Panc1 (cell line): ENCODE measurements around the gene CDK19. TPM values are rescaled to one million over a fixed set of nuclear protein-coding genes. Genes with fewer than 3 reads are reported as not detected.

Experiments
- ATAC-seq: fragments of 200-7000 bp; cut with Tn5 transposase; 2 replicates; pipeline ENCODE4 v1.9.1; 2020; ENCODE audit warnings: mild to moderate bottlenecking, moderate library complexity
- BruUV-seq: library from RNA; stranded (reverse); fragments of 400-500 nt; replicated peaks from 2 replicates; lab custom pipeline; 2021; lab: Mats Ljungman, UMichigan
- CTCF ChIA-PET: fragments of 300-600 bp; sonication (Branson Sonifier 250); formaldehyde crosslinking; loops from one replicate; lab custom pipeline; 2022; ENCODE audit warnings: antibody characterized with exemption; lab: Charles Lee
- POLR2A ChIA-PET: fragments of 300-600 bp; sonication (Branson Sonifier 250); formaldehyde crosslinking; loops from one replicate; lab custom pipeline; 2022; ENCODE audit warnings: antibody characterized with exemption; lab: Charles Lee
- DNase-seq: peaks from one replicate; pipeline ENCODE4 v3.0.0-alpha.2; 2010; ENCODE audit warnings: low read depth, low spot score
- H3K27ac ChIP-seq: 2 replicates; pipeline ENCODE4 v1.5.1; 2011; ENCODE audit warnings: mild to moderate bottlenecking, low read length, inconsistent platforms
- H3K27me3 ChIP-seq: fragments of 200-500 bp; sonication (Bioruptor generic); 2 replicates; pipeline ENCODE4 v1.6.0; 2014; ENCODE audit warnings: low read length, inconsistent platforms; ENCODE audit not compliant: control insufficient read depth, insufficient read depth
- H3K36me3 ChIP-seq: fragments of 200-500 bp; sonication (Bioruptor generic); 2 replicates; pipeline ENCODE4 v1.5.1; 2014; ENCODE audit warnings: inconsistent platforms, mild to moderate bottlenecking, low read length, moderate library complexity; ENCODE audit not compliant: control insufficient read depth, insufficient read depth
- H3K4me1 ChIP-seq: 2 replicates; pipeline ENCODE4 v1.5.1; 2011; ENCODE audit warnings: inconsistent platforms, mild to moderate bottlenecking, low read length, moderate library complexity; ENCODE audit not compliant: control insufficient read depth, insufficient read depth
- H3K4me3 ChIP-seq, 2 experiments: 2 replicates each; pipeline ENCODE4 v1.5.1; 2011 to 2012; ENCODE audit warnings: low read depth in 2 of 2, low read length in 2 of 2, mild to moderate bottlenecking in 2 of 2, inconsistent platforms in 1 of 2, moderate library complexity in 1 of 2
- H3K9me3 ChIP-seq: fragments of 200-500 bp; sonication (Bioruptor generic); 2 replicates; pipeline ENCODE4 v1.5.1; 2014; ENCODE audit warnings: low read depth, mild to moderate bottlenecking, inconsistent platforms, low read length, moderate library complexity; ENCODE audit not compliant: control insufficient read depth, insufficient read depth
- POLR2AphosphoS5 ChIP-seq: IDR thresholded peaks from 2 replicates; pipeline ENCODE4 v1.6.1; 2012; ENCODE audit warnings: mild to moderate bottlenecking, low read depth, low read length, moderate library complexity
- SIN3A ChIP-seq: IDR thresholded peaks from 2 replicates; pipeline ENCODE4 v1.6.1; 2012; ENCODE audit warnings: low read depth, mild to moderate bottlenecking, low read length, moderate library complexity, borderline replicate concordance; ENCODE audit not compliant: insufficient read depth
- TCF7L2 ChIP-seq: IDR thresholded peaks from 2 replicates; pipeline ENCODE4 v1.6.1; 2011; ENCODE audit warnings: mild to moderate bottlenecking, low read depth, low read length, inconsistent platforms
- in situ Hi-C: cut with HindIII; loops from 2 replicates; pipeline ENCODE4 v1.10.0; 2016; ENCODE audit warnings: low sequenced_read_pairs, low pct_unique_long_range_greater_than_20kb
- intact Hi-C: fragments of 100-400 bp; cut with micrococcal nuclease; formaldehyde crosslinking; loops from one replicate; pipeline ENCODE4 v1.10.0; 2022; ENCODE audit not compliant: unreplicated experiment
- total RNA-seq: library from RNA; stranded (reverse); gene quantifications from one replicate; pipeline ENCODE4 v1.2.1, GENCODE V29; 2021; ENCODE audit not compliant: unreplicated experiment
- TF ChIP-seq, protein P1 (sequence below): fragments of 450-650 bp; IDR thresholded peaks from 2 replicates; pipeline ENCODE4 v1.5.1; 2017; ENCODE audit warnings: mild to moderate bottlenecking
- TF ChIP-seq, protein P2 (sequence below), 2 experiments: IDR thresholded peaks; 2 replicates each; pipeline ENCODE4 v1.6.1; 2011 to 2012; ENCODE audit warnings: low read depth in 2 of 2, control low read depth in 1 of 2, low read length in 1 of 2, mild to moderate bottlenecking in 1 of 2, moderate library complexity in 1 of 2; ENCODE audit not compliant: insufficient read depth in 1 of 2

CDK19 gene
- total RNA-seq, 1 experiment from 2014 or later: 48.4 TPM

DNA sequence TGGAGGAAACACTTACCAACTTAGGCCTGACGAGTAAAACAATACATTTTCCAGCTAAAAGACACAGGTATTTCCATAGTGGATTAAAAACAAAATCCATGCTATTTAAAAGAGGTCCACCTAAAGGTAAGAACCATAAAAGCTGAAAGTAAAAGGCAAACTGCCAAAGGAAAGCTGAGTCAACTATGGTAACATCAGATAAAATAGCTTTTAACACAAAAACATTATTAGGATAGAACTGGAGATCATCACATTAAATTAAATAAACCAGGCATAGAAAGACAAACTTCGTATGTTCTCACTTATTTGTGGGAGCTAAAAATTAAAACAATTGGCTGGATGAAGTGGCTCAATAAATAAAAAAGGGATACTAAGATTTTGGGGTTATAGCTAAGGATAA is 172.1 kb downstream of the CDK19 start:
- no peaks in the 10 kb centered on the region for H3K27me3 ChIP-seq
- H3K9me3 ChIP-seq: no peaks in the 10 kb centered on the region
- intact Hi-C loops (no loop called here), in situ Hi-C loops (no loop called here)
- H3K4me3 ChIP-seq: no peak overlapping the region
- ChIA-PET POLR2A (no interaction called here), CTCF (interaction anchor here (0.6 kb wide), 1 partner anchor 157 kb away, joined by 5 read pairs; no protein-coding TSS in a partner anchor)
- no peak overlapping the region for H3K27ac ChIP-seq
- H3K4me1 ChIP-seq: no peaks in the 10 kb centered on the region
- BruUV-seq: no TSS peak
- ATAC-seq (0 out of 2 replicates have a peak, but pooled peaks have one; percentile 42), DNase-seq (no peak)
- no peak for TF ChIP-seq TCF7L2
- no peak for TF ChIP-seq POLR2AphosphoS5
- TF ChIP-seq, protein P1, sequence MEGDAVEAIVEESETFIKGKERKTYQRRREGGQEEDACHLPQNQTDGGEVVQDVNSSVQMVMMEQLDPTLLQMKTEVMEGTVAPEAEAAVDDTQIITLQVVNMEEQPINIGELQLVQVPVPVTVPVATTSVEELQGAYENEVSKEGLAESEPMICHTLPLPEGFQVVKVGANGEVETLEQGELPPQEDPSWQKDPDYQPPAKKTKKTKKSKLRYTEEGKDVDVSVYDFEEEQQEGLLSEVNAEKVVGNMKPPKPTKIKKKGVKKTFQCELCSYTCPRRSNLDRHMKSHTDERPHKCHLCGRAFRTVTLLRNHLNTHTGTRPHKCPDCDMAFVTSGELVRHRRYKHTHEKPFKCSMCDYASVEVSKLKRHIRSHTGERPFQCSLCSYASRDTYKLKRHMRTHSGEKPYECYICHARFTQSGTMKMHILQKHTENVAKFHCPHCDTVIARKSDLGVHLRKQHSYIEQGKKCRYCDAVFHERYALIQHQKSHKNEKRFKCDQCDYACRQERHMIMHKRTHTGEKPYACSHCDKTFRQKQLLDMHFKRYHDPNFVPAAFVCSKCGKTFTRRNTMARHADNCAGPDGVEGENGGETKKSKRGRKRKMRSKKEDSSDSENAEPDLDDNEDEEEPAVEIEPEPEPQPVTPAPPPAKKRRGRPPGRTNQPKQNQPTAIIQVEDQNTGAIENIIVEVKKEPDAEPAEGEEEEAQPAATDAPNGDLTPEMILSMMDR: no peak
- TF ChIP-seq SIN3A: no peak
- TF ChIP-seq, protein P2, sequence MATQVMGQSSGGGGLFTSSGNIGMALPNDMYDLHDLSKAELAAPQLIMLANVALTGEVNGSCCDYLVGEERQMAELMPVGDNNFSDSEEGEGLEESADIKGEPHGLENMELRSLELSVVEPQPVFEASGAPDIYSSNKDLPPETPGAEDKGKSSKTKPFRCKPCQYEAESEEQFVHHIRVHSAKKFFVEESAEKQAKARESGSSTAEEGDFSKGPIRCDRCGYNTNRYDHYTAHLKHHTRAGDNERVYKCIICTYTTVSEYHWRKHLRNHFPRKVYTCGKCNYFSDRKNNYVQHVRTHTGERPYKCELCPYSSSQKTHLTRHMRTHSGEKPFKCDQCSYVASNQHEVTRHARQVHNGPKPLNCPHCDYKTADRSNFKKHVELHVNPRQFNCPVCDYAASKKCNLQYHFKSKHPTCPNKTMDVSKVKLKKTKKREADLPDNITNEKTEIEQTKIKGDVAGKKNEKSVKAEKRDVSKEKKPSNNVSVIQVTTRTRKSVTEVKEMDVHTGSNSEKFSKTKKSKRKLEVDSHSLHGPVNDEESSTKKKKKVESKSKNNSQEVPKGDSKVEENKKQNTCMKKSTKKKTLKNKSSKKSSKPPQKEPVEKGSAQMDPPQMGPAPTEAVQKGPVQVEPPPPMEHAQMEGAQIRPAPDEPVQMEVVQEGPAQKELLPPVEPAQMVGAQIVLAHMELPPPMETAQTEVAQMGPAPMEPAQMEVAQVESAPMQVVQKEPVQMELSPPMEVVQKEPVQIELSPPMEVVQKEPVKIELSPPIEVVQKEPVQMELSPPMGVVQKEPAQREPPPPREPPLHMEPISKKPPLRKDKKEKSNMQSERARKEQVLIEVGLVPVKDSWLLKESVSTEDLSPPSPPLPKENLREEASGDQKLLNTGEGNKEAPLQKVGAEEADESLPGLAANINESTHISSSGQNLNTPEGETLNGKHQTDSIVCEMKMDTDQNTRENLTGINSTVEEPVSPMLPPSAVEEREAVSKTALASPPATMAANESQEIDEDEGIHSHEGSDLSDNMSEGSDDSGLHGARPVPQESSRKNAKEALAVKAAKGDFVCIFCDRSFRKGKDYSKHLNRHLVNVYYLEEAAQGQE (IDR thresholded peaks at IDR 0.05; ENCODE audit: insufficient read depth in 1 of 2, low read depth in 2 of 2, low read length in 1 of 2): no peak
- no peaks in the 10 kb centered on the region for H3K36me3 ChIP-seq

DNA sequence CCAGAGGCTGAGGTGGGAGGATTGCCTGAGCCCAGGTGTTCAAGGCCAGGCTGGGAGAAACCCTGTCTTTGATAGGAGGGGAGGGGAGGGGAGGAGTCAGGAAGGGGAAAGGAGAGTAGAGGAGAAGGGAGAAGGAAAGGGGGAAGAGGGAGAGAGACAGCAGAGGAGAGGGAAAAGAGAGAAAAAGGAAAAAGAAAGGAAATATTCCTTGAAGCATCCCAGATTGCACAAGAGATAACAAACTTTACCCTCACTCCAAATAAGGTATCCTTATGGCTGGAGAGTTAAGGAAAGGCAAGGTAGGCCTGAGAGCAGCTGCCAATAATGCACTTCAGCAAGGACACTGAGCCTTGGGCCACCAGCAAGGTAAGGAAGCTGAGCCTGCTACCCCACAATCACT is 172.6 kb downstream of the CDK19 start:
- TF ChIP-seq, protein P2 (IDR thresholded peaks at IDR 0.05; ENCODE audit: insufficient read depth in 1 of 2, low read depth in 2 of 2, low read length in 1 of 2): no peak
- TF ChIP-seq, protein P1: no peak
- TF ChIP-seq SIN3A: no peak
- TF ChIP-seq POLR2AphosphoS5: no peak
- TF ChIP-seq TCF7L2: no peak
- Histone ChIP-seq H3K9me3 (no peaks in the 10 kb centered on the region), H3K27ac (no peak overlapping the region), H3K4me1 (no peaks in the 10 kb centered on the region), H3K4me3 (no peak overlapping the region), H3K36me3 (no peaks in the 10 kb centered on the region), H3K27me3 (no peaks in the 10 kb centered on the region)
- CTCF ChIA-PET: interaction anchor here (0.6 kb wide), 1 partner anchor 156 kb away, joined by 5 read pairs; no protein-coding TSS in a partner anchor
- DNase-seq (no peak), ATAC-seq (peak; percentile 30; the same call in 1 of the 2 replicates)
- in situ Hi-C loops (no loop called here), intact Hi-C loops (no loop called here)
- POLR2A ChIA-PET: no interaction called here
- BruUV-seq: no TSS peak
